Measurements from ENCODE around the gene LIN7B. TPM values are rescaled to one million over a fixed set of nuclear protein-coding genes. Genes with fewer than 3 reads are reported as not detected.

Gene LIN7B
- total and polyA plus RNA-seq, 2 of the 13 experiments (the other 11 are each of a cell fraction or from before 2014, with no cell fraction given), result 5.3 to 7.6 TPM

GRCh38 chr19:49155005-49155819 lies 41.0 kb downstream of the LIN7B start, which contains the start of gene HRC (continued):
- TF ChIP-seq, protein P1, sequence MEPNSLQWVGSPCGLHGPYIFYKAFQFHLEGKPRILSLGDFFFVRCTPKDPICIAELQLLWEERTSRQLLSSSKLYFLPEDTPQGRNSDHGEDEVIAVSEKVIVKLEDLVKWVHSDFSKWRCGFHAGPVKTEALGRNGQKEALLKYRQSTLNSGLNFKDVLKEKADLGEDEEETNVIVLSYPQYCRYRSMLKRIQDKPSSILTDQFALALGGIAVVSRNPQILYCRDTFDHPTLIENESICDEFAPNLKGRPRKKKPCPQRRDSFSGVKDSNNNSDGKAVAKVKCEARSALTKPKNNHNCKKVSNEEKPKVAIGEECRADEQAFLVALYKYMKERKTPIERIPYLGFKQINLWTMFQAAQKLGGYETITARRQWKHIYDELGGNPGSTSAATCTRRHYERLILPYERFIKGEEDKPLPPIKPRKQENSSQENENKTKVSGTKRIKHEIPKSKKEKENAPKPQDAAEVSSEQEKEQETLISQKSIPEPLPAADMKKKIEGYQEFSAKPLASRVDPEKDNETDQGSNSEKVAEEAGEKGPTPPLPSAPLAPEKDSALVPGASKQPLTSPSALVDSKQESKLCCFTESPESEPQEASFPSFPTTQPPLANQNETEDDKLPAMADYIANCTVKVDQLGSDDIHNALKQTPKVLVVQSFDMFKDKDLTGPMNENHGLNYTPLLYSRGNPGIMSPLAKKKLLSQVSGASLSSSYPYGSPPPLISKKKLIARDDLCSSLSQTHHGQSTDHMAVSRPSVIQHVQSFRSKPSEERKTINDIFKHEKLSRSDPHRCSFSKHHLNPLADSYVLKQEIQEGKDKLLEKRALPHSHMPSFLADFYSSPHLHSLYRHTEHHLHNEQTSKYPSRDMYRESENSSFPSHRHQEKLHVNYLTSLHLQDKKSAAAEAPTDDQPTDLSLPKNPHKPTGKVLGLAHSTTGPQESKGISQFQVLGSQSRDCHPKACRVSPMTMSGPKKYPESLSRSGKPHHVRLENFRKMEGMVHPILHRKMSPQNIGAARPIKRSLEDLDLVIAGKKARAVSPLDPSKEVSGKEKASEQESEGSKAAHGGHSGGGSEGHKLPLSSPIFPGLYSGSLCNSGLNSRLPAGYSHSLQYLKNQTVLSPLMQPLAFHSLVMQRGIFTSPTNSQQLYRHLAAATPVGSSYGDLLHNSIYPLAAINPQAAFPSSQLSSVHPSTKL (CRISPR knock-in tag; IDR thresholded peaks at IDR 0.05), result peak; percentile 40; the same call in 1 of the 2 replicates
- TF ChIP-seq HMGXB4 (CRISPR knock-in tag; IDR thresholded peaks at IDR 0.05; ENCODE audit: borderline replicate concordance in 1 of 2, low read depth in 1 of 2) (0 out of 4 replicates have a peak, but pooled peaks of 1 of the 2 experiments have one; percentile 24), SMC3 (IDR thresholded peaks at IDR 0.05; ENCODE audit: low read length) (no peak), ZNF331 (CRISPR knock-in tag; IDR thresholded peaks at IDR 0.05) (peak; percentile 92), GABPB1 (CRISPR knock-in tag; IDR thresholded peaks at IDR 0.05) (peak; percentile 81), SMAD9 (CRISPR knock-in tag; IDR thresholded peaks at IDR 0.05) (no peak), ZBTB7B (CRISPR knock-in tag; IDR thresholded peaks at IDR 0.05) (0 out of 2 replicates have a peak, but pooled peaks have one; percentile 32), ZBTB25 (CRISPR knock-in tag; IDR thresholded peaks at IDR 0.05) (no peak), NR2F6 (IDR thresholded peaks at IDR 0.05) (0 out of 2 replicates have a peak, but pooled peaks have one; percentile 25), NR2F6 (CRISPR knock-in tag; IDR thresholded peaks at IDR 0.05) (peak; percentile 61; the same call in 1 of the 2 replicates), RARA (CRISPR knock-in tag; IDR thresholded peaks at IDR 0.05) (peak; percentile 62), SPEN (CRISPR knock-in tag; IDR thresholded peaks at IDR 0.05; ENCODE audit: low read depth) (peak; percentile 52; the same call in 1 of the 2 replicates), ZNF768 (CRISPR knock-in tag; IDR thresholded peaks at IDR 0.05) (peak; percentile 30; the same call in 1 of the 2 replicates), NR2C2 (CRISPR knock-in tag; IDR thresholded peaks at IDR 0.05; ENCODE audit: borderline replicate concordance) (peak; percentile 71), SAP130 (CRISPR knock-in tag; IDR thresholded peaks at IDR 0.05; ENCODE audit: low read depth) (peak; percentile 80), SP5 (CRISPR knock-in tag; IDR thresholded peaks at IDR 0.05; ENCODE audit: borderline replicate concordance, low read depth) (peak; percentile 85), PHF8 (CRISPR knock-in tag; IDR thresholded peaks at IDR 0.05) (peak; percentile 61), ZNF329 (CRISPR knock-in tag; IDR thresholded peaks at IDR 0.05; ENCODE audit: low read depth) (no peak), POLR2A (IDR thresholded peaks at IDR 0.05; ENCODE audit: insufficient read depth in 1 of 2, low read depth in 2 of 2, low read length in 2 of 2) (peak; percentile 33 to 63; a peak in 1 of 4 replicates), ZFX (CRISPR knock-in tag; IDR thresholded peaks at IDR 0.05; ENCODE audit: low read depth) (peak; percentile 69)
- TF ChIP-seq, protein P2, sequence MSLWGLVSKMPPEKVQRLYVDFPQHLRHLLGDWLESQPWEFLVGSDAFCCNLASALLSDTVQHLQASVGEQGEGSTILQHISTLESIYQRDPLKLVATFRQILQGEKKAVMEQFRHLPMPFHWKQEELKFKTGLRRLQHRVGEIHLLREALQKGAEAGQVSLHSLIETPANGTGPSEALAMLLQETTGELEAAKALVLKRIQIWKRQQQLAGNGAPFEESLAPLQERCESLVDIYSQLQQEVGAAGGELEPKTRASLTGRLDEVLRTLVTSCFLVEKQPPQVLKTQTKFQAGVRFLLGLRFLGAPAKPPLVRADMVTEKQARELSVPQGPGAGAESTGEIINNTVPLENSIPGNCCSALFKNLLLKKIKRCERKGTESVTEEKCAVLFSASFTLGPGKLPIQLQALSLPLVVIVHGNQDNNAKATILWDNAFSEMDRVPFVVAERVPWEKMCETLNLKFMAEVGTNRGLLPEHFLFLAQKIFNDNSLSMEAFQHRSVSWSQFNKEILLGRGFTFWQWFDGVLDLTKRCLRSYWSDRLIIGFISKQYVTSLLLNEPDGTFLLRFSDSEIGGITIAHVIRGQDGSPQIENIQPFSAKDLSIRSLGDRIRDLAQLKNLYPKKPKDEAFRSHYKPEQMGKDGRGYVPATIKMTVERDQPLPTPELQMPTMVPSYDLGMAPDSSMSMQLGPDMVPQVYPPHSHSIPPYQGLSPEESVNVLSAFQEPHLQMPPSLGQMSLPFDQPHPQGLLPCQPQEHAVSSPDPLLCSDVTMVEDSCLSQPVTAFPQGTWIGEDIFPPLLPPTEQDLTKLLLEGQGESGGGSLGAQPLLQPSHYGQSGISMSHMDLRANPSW (CRISPR knock-in tag; IDR thresholded peaks at IDR 0.05; ENCODE audit: borderline replicate concordance), result no peak

Data from HepG2 (cell line).